ENCODE measurements around the gene ZDHHC21. TPM values are rescaled to one million over a fixed set of nuclear protein-coding genes. Genes with fewer than 3 reads are reported as not detected.

Gene ZDHHC21
- 10 to 100 TPM in 4 of 8 experiments, 1 to 10 TPM in 4; 5.3 to 17.1 (median 11.2) TPM for total RNA-seq

DNA sequence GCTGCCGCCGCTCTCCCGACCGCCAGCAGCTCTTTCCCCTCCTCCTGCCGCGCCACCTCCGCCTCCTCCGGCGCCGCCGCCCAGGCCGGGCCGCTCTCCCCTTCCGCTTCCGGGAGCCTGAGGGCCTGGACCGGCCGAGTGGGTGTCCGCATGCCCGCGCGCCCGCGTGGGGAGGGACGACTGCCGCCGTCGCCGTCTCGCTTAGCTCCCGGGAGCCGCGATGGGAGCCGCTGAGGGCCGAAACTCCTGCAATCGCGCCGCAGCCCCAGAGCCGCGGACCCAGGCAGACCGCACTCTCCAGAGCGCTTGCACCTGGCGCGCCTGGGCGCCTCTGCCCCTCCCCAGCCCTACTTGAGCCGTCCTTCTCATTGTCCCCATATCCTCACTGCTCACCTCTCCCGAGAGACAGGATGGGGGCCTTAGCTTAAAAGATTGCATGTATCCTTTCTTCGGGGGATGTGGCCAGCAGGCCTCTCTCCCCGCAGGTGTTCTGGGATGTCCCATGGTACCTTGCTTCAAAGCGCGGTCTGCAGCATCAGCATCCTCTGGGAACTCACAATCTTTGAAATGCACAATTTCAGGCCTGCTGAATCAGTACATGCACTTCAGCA, at the start of gene ZDHHC21:
Gene ZDHHC21 (minus strand): TSS at position 182 of the 611 bp plus-strand sequence. CDS start 19,092 bp downstream, outside the sequence.
- peak; percentile 85 to 98 (median 94) for ATAC-seq (replicated peaks in 6 of 8)
- in situ Hi-C loops (cut with MboI; ENCODE audit: low pct_unique_long_range_greater_than_20kb in 2 of 9, low sequenced_read_pairs in 9 of 9, unreplicated experiment in 9 of 9), result no loop called here
- WGBS, 10 experiments, result 5 to 30% methylated on average over 2 to 4 of the region's 50 CpGs; no CpG with 5 or more reads in 8 of the 10 experiments
- Histone ChIP-seq H3K27ac (peak within 1 kb of the TSS; percentile 77 to 80), H3K4me3 (peak within 1 kb of the TSS; percentile 56 to 94 (median 64)), H3K4me1 (replicated peaks in 1 of 2) (peaks cover 5 to 23% of the 10 kb centered on the region in 2 donors)

GRCh38 chr9:14741369-14741768, 48.1 kb upstream of the ZDHHC21 start:
- 29 to 83% (median 78%) methylated on average over 1 to 3 of the region's 3 CpGs; no CpG with 5 or more reads in 3 of the 10 experiments for WGBS, 10 experiments
- peaks cover 0 to 4% of the 10 kb centered on the region in 2 donors for H3K4me1 ChIP-seq (replicated peaks in 1 of 2)
- in situ Hi-C loops (cut with MboI; ENCODE audit: low pct_unique_long_range_greater_than_20kb in 2 of 9, low sequenced_read_pairs in 9 of 9, unreplicated experiment in 9 of 9), result no loop called here
- no peak overlapping the region for H3K4me3 ChIP-seq
- peak in 5 of 8 experiments; percentile 44 to 96 (median 69) for ATAC-seq (replicated peaks in 6 of 8)
- no peak overlapping the region for H3K27ac ChIP-seq

- WGBS, 10 experiments, result 52 to 92% (median 70%) methylated on average over 1 to 5 of the region's 5 CpGs; no CpG with 5 or more reads in 1 of the 10 experiments
- in situ Hi-C loops (cut with MboI; ENCODE audit: low pct_unique_long_range_greater_than_20kb in 2 of 9, low sequenced_read_pairs in 9 of 9, unreplicated experiment in 9 of 9), result no loop called here
These were observed 39.9 kb upstream of the ZDHHC21 start for GRCh38 chr9:14733133-14733532.

GRCh38 chr9:14731294-14731981, 38.2 kb upstream of the ZDHHC21 start:
- H3K27ac ChIP-seq, result no peak overlapping the region
- no peak overlapping the region for H3K4me3 ChIP-seq
- H3K4me1 ChIP-seq (replicated peaks in 1 of 2), result no peaks in the 10 kb centered on the region
- 83 to 100% methylated on average over 1 of the region's 1 CpG; no CpG with 5 or more reads in 8 of the 10 experiments for WGBS, 10 experiments
- ATAC-seq (replicated peaks in 6 of 8), result no peak
- in situ Hi-C loops (cut with MboI; ENCODE audit: low pct_unique_long_range_greater_than_20kb in 2 of 9, low sequenced_read_pairs in 9 of 9, unreplicated experiment in 9 of 9), result no loop called here

More at GRCh38 chr9:14733133-14733532, 39.9 kb upstream of the ZDHHC21 start:
- Histone ChIP-seq H3K4me3 (no peak overlapping the region), H3K4me1 (replicated peaks in 1 of 2) (no peaks in the 10 kb centered on the region), H3K27ac (no peak overlapping the region)
- ATAC-seq (replicated peaks in 6 of 8), result no peak

GRCh38 chr9:14730461-14730898, 37.2 kb upstream of the ZDHHC21 start:
- in situ Hi-C loops (cut with MboI; ENCODE audit: low pct_unique_long_range_greater_than_20kb in 2 of 9, low sequenced_read_pairs in 9 of 9, unreplicated experiment in 9 of 9), result no loop called here
- no peak overlapping the region for H3K27ac ChIP-seq
- no peak for ATAC-seq (replicated peaks in 6 of 8)
- no peaks in the 10 kb centered on the region for H3K4me1 ChIP-seq (replicated peaks in 1 of 2)
- H3K4me3 ChIP-seq, result no peak overlapping the region
- 0 to 100% (median 62%) methylated on average over 1 to 2 of the region's 2 CpGs; no CpG with 5 or more reads in 4 of the 10 experiments for WGBS, 10 experiments

DNA sequence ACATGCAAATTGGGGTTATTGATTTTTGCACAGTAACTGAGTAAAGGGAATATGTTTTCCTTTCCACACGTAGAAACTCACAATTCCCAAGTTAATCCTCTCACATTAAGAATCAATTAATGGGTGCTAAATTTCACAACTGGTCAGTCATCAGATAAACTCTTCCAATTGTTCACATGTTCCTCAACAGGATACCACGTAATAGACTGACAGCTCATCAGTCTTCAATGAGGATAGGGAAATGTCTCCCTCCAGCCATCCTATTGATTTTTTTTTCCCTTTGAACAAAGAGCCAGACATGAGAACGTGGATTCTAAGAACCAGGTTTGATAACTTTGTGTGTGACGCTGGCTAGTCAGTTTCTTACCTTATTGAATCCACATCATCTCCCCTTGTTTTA, 30.1 kb upstream of the ZDHHC21 start:
- ATAC-seq (replicated peaks in 6 of 8), result no peak
- WGBS, 10 experiments, result 0 to 54% (median 30%) methylated on average over 1 to 4 of the region's 4 CpGs; no CpG with 5 or more reads in 2 of the 10 experiments
- H3K27ac ChIP-seq, result no peak overlapping the region
- in situ Hi-C loops (cut with MboI; ENCODE audit: low pct_unique_long_range_greater_than_20kb in 2 of 9, low sequenced_read_pairs in 9 of 9, unreplicated experiment in 9 of 9), result no loop called here
- H3K4me1 ChIP-seq (replicated peaks in 1 of 2), result peaks cover 7 to 9% of the 10 kb centered on the region in 2 donors
- H3K4me3 ChIP-seq, result no peak overlapping the region

- H3K4me3 ChIP-seq, result no peak within 1 kb of the TSS
- 0 to 100% (median 37%) methylated on average over 1 to 4 of the region's 7 CpGs; no CpG with 5 or more reads in 5 of the 10 experiments for WGBS, 10 experiments
- in situ Hi-C loops (cut with MboI; ENCODE audit: low pct_unique_long_range_greater_than_20kb in 2 of 9, low sequenced_read_pairs in 9 of 9, unreplicated experiment in 9 of 9), result no loop called here
- peaks cover 7 to 9% of the 10 kb centered on the region in 2 donors for H3K4me1 ChIP-seq (replicated peaks in 1 of 2)
- ATAC-seq (replicated peaks in 6 of 8), result no peak
- no peak within 1 kb of the TSS for H3K27ac ChIP-seq
These were observed 29.3 kb upstream of the ZDHHC21 start, which contains the start of gene CER1 for GRCh38 chr9:14722391-14723035. CER1 (minus strand) TSS chr9:14722733; CDS start chr9:14722672, 61 bp downstream.

DNA sequence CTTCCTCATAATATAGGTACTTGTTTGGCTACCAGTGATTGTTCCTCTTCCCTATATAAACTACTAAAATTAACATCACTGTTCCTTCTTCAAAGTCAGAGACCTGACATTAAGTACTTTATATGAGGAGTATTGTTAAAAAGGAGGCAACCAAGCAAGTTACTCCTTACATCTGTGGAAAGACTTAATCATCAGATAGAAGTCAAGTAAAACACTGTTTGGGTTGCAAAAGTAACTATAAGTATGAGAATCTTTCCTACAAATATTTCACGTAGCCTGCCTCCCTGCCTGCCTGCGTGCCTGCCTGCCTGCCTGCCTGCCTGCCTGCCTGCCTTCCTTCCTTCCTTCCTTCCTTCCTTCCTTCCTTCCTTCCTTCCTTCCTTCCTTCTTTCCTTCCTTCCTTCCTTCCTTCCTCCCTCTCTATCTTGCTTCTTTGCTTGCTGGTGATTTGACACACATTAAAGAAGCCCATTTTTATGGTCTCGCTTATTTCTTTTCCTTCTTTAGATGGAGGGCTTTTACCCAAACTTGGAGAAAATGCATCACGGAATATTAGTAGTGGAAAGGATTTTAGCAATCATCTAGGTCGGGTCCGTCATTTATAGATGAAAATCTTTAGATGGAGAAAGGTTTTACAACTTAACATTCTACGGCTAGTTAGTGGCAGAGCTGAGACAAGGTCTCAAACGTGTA, 26.1 kb upstream of the ZDHHC21 start:
- Histone ChIP-seq H3K4me1 (replicated peaks in 1 of 2) (peaks cover 7 to 9% of the 10 kb centered on the region in 2 donors), H3K27ac (no peak overlapping the region), H3K4me3 (no peak overlapping the region)
- WGBS, 10 experiments, result 43 to 100% (median 83%) methylated on average over 1 to 7 of the region's 8 CpGs; no CpG with 5 or more reads in 1 of the 10 experiments
- no peak for ATAC-seq (replicated peaks in 6 of 8)
- in situ Hi-C loops (cut with MboI; ENCODE audit: low pct_unique_long_range_greater_than_20kb in 2 of 9, low sequenced_read_pairs in 9 of 9, unreplicated experiment in 9 of 9), result no loop called here

DNA sequence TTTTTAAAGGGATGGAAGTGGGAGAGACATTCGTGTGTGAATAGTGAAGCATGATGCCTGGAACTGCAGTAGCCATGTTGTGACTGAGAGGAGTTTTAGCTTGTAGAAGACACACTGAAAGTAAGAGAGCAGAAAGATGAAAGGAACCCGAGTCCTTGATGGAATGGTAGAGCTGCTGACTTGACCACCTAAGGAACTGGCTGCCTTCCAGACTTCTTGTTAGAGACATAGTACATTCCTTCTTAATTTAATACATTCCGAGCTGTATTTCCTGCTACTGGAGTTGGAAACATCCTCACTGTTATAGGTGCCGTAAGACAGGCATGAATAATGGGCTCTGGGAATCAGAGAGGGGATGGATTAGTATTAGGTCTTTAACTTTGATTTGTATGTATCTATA, 21.9 kb upstream of the ZDHHC21 start:
- in situ Hi-C loops (cut with MboI; ENCODE audit: low pct_unique_long_range_greater_than_20kb in 2 of 9, low sequenced_read_pairs in 9 of 9, unreplicated experiment in 9 of 9), result no loop called here
- Histone ChIP-seq H3K4me3 (no peak overlapping the region), H3K27ac (no peak overlapping the region), H3K4me1 (replicated peaks in 1 of 2) (no peaks in the 10 kb centered on the region)
- WGBS, 10 experiments, result 38 to 100% (median 77%) methylated on average over 1 to 4 of the region's 4 CpGs; no CpG with 5 or more reads in 2 of the 10 experiments
- ATAC-seq (replicated peaks in 6 of 8), result peak in 1 of 8 experiments; percentile 82

DNA sequence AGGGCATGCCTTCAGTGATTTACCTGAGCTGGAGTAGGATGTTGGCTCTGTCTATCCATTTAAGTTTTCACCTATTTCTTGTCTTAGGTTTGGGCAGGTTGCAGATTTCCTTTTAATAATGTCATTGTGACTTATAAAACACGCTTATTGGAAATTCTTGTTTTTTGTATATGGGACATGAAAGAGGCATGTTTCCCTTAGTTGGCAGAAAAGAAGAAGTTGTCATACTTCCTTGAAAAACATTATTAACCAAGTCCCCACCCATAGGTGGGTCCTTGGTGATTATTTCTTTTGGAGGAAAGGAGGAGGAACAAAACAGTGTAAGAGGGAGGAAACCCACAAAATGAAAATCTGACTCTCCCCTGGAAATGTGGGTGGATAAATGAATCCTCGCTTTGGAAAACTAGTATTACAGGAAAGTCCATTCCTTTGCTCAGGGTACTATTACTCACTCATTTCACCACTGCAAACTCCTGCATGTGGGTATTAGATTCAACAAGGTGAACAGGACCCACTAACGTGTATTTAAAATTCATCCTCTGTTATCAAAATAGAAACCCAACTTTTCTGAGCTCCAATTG, 20.0 kb upstream of the ZDHHC21 start:
- no peak overlapping the region for H3K4me3 ChIP-seq
- in situ Hi-C loops (cut with MboI; ENCODE audit: low pct_unique_long_range_greater_than_20kb in 2 of 9, low sequenced_read_pairs in 9 of 9, unreplicated experiment in 9 of 9), result no loop called here
- no peaks in the 10 kb centered on the region for H3K4me1 ChIP-seq (replicated peaks in 1 of 2)
- peak in 1 of 8 experiments; percentile 75 for ATAC-seq (replicated peaks in 6 of 8)
- 38 to 100% (median 93%) methylated on average over 1 to 3 of the region's 3 CpGs for WGBS, 10 experiments
- no peak overlapping the region for H3K27ac ChIP-seq

DNA sequence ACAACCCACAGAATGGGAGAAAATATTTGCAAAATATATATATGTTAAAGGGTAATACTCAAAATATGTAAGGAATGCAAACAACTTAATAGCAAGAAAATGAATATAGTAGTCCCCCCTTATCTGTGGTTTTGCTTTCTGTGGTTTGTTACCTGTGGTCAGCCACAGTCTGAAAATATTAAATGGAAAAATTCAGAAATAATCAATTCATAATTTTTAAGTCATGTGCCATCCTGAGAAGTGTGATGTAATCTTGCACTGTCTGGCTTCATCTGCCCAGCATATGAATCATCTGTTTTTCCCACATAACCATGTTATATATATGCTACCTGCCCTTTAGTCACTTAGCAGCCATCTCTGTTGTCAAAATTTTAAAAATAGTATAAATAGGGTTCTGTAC, 17.6 kb upstream of the ZDHHC21 start:
- Histone ChIP-seq H3K27ac (no peak overlapping the region), H3K4me1 (replicated peaks in 1 of 2) (no peaks in the 10 kb centered on the region), H3K4me3 (no peak overlapping the region)
- ATAC-seq (replicated peaks in 6 of 8), result peak in 1 of 8 experiments; percentile 31
- in situ Hi-C loops (cut with MboI; ENCODE audit: low pct_unique_long_range_greater_than_20kb in 2 of 9, low sequenced_read_pairs in 9 of 9, unreplicated experiment in 9 of 9), result no loop called here

GRCh38 chr9:14706530-14707140, 13.4 kb upstream of the ZDHHC21 start:
- ATAC-seq (replicated peaks in 6 of 8), result no peak
- WGBS, 10 experiments, result 43 to 94% (median 84%) methylated on average over 1 to 5 of the region's 5 CpGs

More at GRCh38 chr9:14706530-14707140, 13.4 kb upstream of the ZDHHC21 start:
- no peak overlapping the region for H3K4me3 ChIP-seq
- no peak overlapping the region for H3K27ac ChIP-seq
- in situ Hi-C loops (cut with MboI; ENCODE audit: low pct_unique_long_range_greater_than_20kb in 2 of 9, low sequenced_read_pairs in 9 of 9, unreplicated experiment in 9 of 9), result no loop called here
- no peaks in the 10 kb centered on the region for H3K4me1 ChIP-seq (replicated peaks in 1 of 2)
